Smooth muscle cell of the brain vasculature (primary cell): ENCODE data around the gene ABLIM2.
"Not testable (repeated sequence)": the region's sequence is repeated elsewhere in the genome, so short reads cannot be mapped to it uniquely, and the experiment has no call there.

Source experiments
- DNase-seq: peaks from one replicate; pipeline ENCODE4 v3.0.0-alpha.2; 2012; ENCODE audit warnings: low read depth, low spot score

Gene ABLIM2

DNA sequence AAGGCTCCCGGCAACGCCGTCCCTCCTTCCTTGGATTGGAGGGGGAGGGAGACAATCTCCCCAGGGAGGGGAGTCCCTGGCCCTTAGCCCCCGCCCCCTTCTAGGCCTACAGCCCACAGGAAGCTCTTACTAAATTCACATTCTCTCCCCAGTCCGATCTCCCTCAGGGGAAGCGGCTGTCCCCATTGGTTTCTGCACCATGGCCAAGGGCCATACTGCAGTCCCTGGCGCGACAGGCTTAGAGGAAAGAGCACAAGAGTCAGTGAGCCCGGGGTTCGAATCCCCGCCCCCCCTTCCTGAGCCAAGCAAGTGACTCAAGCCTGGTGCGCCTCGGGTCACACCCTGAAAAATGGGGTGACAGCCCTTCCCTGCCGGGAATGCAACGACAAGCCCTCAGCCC, 1.1 kb downstream of the ABLIM2 start:
- no peak for DNase-seq

DNA sequence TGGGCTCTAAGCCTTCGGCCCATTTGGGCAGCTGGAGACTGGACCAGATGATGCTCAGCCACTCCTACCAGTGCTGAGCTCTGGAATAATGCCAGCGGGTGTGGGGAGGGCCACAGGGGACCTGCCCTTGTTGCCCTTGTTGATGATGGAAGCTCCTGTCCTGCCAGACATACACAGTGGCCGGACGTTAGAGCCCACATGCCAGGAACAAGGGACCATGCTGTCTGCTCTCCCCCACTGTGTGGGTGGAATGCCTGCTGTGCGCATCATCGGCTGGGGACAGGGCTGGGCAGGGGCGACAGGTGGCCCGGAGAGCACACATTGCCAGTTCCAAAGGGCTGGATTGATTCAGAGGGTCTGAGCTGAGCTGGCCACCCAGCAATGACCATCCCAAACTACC, 2.0 kb downstream of the ABLIM2 start:
- no peak for DNase-seq

DNA sequence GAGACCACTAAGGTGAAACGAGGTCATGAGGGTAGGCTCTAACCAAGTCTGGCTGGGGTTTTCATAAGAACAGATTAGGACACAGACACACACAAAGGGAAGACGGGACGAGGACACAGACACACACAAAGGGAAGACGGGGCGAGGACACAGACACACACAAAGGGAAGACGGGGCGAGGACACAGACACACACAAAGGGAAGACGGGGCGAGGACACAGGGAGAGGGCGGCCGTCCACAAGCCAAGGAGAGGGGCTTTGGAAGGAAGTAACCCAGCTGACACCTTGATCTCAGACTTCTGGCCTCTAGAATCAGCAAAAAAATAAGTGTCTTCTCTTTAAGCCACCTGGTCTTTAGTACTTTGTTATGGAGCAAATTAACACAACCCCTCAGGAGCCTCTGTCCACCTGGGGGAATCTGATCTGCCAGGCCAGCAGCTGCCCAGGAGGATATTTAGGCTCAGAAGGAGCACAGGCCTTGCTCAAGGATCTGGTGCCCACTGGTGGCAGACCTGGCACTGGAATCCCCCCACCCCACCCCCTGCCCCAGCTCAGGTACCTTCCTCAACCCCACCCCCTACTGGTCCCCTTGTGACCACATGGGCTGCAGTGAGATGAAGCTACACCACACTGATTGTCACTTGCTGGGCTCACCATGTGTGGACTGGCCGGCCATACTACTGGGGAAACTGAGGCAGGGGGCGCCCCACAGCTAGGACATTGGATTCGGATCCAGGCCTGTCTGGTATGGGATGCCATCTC, 2.8 kb downstream of the ABLIM2 start:
- DNase-seq = no peak

GRCh38 chr4:8155048-8155447, 3.6 kb downstream of the ABLIM2 start:
- no peak for DNase-seq

DNA sequence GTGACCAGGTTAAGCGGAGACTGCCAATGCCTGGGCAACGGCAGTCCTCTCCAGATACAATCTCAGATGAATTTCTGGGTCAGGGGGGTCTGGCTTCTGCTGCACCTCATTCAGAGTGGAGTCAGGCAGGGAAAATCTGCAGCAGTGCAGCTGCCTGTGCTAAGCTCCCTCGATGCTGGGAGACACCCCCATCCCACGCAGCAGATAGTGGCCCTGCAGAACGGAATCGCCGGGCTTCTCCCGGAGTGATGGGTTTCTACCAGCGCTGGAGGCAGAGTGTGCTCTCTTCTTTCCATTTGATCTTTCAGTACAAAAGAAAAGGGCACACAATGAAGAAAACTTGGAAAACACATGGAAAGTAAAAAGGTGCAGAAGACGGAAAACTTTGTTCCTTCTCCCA, 5.2 kb downstream of the ABLIM2 start:
- DNase-seq = no peak

DNA sequence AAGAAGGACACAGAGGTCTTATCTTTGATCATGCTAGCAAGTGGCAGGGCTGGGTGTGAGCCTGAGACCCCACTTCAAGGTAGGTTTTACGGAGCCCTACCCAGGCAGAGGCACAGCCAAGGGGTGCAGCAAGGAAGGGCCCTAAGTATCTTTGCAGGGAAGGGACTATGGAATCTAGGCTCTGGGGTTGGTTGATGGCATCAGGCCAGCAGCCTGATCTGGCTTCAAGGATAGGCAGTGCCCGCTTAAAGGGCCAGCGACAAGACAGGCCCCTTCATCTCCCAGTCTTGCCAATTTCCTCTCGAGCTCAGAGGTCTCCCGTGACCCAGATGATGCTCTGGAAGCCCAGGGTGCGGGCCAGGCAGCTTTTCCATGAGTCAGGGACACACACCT, 5.8 kb downstream of the ABLIM2 start:
- DNase-seq = no peak

GRCh38 chr4:8152090-8152864, 6.3 kb downstream of the ABLIM2 start:
- no peak for DNase-seq

DNA sequence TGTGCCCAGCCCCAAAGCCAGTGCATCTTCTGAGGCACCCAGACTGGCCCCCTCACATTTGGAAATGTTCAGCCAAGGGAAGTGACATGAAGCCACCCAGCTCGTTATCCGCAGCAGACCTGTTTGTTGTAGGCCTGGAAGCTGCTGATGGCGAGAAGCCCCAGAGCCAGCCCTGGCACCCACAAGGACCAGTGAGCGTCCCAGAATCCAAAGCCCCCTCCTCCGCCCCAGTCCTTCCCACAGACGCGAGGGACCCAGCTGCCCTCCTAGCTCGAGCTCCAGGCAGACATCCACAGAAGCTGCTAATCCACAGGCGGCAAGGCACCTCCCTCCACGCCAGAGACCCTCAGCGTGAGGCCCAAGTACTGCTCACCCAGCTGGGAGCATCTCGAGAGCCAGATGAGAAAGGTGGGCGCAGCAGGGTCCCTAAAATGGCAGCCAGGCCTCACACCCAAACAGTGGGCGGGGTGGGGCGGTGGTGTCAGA, 7.4 kb downstream of the ABLIM2 start:
- no peak for DNase-seq

DNA sequence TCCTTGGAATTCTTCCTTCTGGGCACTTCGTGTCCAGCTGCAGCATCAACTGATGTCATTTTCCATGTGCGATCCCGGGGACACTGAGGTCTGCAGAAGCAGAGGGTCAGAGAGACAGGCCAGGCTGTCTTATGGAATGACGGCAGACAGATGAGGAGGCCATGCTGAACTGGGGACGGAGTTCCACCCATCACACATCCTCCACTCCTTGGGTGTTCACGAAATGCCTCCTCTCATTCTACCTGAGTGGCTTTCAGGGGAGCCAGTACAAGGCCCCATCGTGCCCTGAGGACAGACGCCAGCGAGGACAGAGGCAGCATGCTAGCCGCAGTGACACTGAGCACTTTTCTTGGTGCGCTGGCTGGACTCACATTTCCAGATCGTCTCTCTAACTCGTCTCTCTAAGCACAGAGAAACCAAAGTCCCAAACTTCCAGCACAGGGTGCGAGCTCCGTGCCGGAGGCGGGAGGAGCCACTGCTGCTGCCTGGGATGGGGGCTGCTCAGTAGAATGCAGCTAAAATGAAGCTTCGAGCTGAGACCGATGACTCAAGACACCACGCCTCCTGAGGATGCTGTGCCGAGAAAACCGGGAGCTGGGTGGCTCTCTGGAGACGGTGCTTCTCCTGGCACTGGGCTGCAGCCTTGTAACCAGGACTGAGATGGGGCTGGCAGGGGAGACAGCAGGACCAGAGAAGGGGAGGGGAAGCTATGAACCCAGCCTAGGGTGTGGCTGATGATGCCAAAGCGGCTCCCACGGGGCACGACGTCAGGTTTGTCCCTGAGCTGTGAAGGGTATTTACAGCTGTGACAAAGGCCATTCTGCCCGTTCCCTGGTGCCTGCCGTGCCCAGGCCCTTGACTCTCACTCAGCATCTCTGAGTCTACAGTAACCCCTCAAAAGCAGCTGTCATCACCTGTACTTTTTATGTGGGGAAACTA, 8.2 kb downstream of the ABLIM2 start:
- DNase-seq = no peak

GRCh38 chr4:8149664-8150063, 8.9 kb downstream of the ABLIM2 start:
- DNase-seq = no peak

GRCh38 chr4:8148785-8149435, 9.7 kb downstream of the ABLIM2 start:
- DNase-seq = no peak

DNA sequence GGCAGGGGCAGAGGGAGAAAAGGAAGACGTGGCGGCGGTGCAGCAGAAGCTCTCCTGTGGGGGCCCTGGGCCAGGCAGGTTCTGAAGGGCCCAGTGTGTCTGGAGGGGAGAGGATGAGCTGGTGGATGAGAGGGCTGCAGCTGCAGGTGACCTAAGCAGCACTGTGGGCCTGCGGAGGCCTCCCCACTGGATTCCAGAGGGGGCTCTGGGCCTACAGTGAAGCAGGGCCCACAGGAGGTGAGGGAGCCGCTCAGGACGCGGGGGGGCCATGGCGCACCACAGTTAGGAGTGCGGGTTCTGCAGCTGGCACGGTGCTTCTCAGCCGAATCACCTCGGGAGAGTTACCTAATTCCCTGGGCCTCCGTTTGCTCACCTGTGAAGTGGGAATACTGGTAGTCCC, 10.5 kb downstream of the ABLIM2 start:
- DNase-seq = no peak

DNA sequence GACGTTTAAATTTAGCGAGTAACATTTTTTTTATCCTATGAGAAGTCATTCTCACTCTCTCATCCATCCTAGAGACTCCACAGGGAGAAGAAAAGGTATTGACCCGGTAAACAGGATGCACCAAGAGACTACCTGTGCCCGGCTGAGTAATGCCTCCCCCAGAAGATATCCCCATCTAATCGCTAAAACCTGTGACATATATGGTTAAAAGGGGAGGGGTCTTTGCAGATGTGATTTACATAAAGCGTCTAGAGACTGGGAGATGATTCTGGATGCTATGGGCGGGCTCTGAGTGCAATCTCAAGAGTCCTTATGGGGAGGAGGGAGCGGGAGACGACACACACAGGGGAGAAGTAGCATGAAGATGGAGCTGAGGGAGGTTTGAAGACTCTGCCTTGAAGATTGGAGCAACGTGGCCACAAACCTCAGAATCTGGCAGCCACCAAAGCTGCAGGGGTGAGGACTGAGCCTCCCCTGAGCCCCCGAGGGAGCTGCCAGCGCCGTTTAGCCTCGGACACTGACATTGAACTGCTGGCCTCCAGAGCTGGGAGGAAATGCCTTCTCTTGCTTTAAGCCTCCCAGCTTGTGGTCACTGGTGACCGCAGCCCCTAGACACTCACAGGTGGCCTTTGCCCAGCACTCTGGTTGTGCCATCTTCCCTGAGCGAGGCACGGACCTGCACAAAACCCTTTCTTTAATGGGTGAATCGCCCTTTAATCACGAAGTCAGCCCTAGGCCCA, 11.2 kb downstream of the ABLIM2 start:
- no peak for DNase-seq

- no peak for DNase-seq
Measured at GRCh38 chr4:8146157-8146556, 12.5 kb downstream of the ABLIM2 start.

- no peak for DNase-seq
Measured at GRCh38 chr4:8144359-8144758, 14.3 kb downstream of the ABLIM2 start.

GRCh38 chr4:8143392-8144140, 15.0 kb downstream of the ABLIM2 start:
- DNase-seq = no peak

DNA sequence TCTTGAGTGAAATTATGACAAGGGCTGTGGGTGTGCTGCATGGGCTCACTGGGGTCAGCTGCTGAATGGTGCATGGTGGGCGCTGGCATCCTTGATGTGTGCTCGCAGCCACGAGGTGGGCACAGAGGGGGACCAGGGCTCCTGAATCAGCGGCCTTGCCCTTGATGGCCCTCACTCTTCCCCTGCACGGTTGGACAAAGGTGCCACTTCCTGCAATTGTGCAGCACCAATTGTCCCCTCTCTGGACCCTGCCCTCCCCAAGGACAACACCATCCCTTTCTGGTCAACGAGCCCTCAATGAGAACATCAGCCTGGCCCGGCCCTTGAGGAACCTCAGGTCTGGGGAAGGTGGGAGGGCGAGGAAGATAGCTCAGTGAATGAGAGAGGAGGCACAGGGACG, 16.1 kb downstream of the ABLIM2 start:
- no peak for DNase-seq

- no peak for DNase-seq
Measured at GRCh38 chr4:8141935-8142334, 16.7 kb downstream of the ABLIM2 start.

- DNase-seq = no peak
Measured at GRCh38 chr4:8140915-8141314, 17.7 kb downstream of the ABLIM2 start.

- not testable (repeated sequence) for DNase-seq
Measured at GRCh38 chr4:8139726-8140125, 18.9 kb downstream of the ABLIM2 start.
